IMR-90 (cell line): ENCODE results near the gene ELMO1. TPM values are rescaled to one million over a fixed set of nuclear protein-coding genes. Genes with fewer than 3 reads are reported as not detected.

Experiments
- ATAC-seq: fragments of 200-7000 bp; cut with Tn5 transposase; 2 replicates; pipeline ENCODE4 v1.9.1; 2020; ENCODE audit warnings: low read depth, mild to moderate bottlenecking, moderate library complexity
- BruUV-seq: library from RNA; stranded (reverse); fragments of 400-500 nt; replicated peaks from 2 replicates; lab custom pipeline; 2021; lab: Mats Ljungman, UMichigan
- CTCF ChIA-PET: fragments of 300-600 bp; formaldehyde crosslinking; extraction: SDS; loops from one replicate; lab custom pipeline; 2021; ENCODE audit warnings: antibody characterized with exemption; lab: Yijun Ruan, JAX
- POLR2A ChIA-PET: fragments of 300-600 bp; sonication (Branson Sonifier 250); formaldehyde crosslinking; loops from one replicate; lab custom pipeline; 2022; ENCODE audit warnings: antibody characterized with exemption; ENCODE audit not compliant: unreplicated experiment; lab: Charles Lee
- DNase-seq: peaks from one replicate; pipeline ENCODE4 v3.0.0; 2013
- H2AFZ ChIP-seq: replicated peaks from 2 replicates; pipeline ENCODE3; 2013; ENCODE audit warnings: low read length, mild to moderate bottlenecking; ENCODE audit not compliant: poor library complexity
- H2AK5ac ChIP-seq: 2 replicates; pipeline ENCODE4 v1.6.1; 2013; ENCODE audit warnings: low read depth, low read length, inconsistent platforms
- H2AK9ac ChIP-seq: replicated peaks from 2 replicates; pipeline ENCODE3; 2013; ENCODE audit warnings: mild to moderate bottlenecking, low read depth, low read length, moderate library complexity; ENCODE audit not compliant: poor library complexity
- H2BK120ac ChIP-seq: 2 replicates; pipeline ENCODE4 v1.6.1; 2013; ENCODE audit warnings: low read depth, low read length, inconsistent platforms
- H2BK15ac ChIP-seq: 3 replicates; pipeline ENCODE4 v1.6.1; 2013; ENCODE audit warnings: low read depth, low read length, inconsistent platforms
- H2BK20ac ChIP-seq: 2 replicates; pipeline ENCODE4 v1.6.1; 2013; ENCODE audit warnings: low read depth, mild to moderate bottlenecking, inconsistent platforms, low read length, moderate library complexity
- H2BK5ac ChIP-seq: 2 replicates; pipeline ENCODE4 v1.6.1; 2013; ENCODE audit warnings: mild to moderate bottlenecking, low read depth, low read length, inconsistent platforms; ENCODE audit not compliant: poor library complexity, severe bottlenecking
- H3K14ac ChIP-seq: replicated peaks from 2 replicates; pipeline ENCODE4 v1.6.1; 2013; ENCODE audit warnings: low read depth, low read length, inconsistent platforms
- H3K18ac ChIP-seq: 2 replicates; pipeline ENCODE4 v1.6.1; 2013; ENCODE audit warnings: low read depth, low read length, control low read depth
- H3K23ac ChIP-seq: 2 replicates; pipeline ENCODE4 v1.6.1; 2013; ENCODE audit warnings: low read depth, low read length, inconsistent platforms
- H3K27ac ChIP-seq: 2 replicates; pipeline ENCODE4 v1.5.1; 2013; ENCODE audit warnings: mild to moderate bottlenecking, control low read depth, low read length; ENCODE audit not compliant: insufficient read depth
- H3K27me3 ChIP-seq: 2 replicates; pipeline ENCODE4 v1.6.1; 2013; ENCODE audit warnings: low read length; ENCODE audit not compliant: control insufficient read depth, insufficient read depth
- H3K36me3 ChIP-seq: 2 replicates; pipeline ENCODE4 v1.6.1; 2013; ENCODE audit warnings: low read length, mixed read lengths; ENCODE audit not compliant: control insufficient read depth, insufficient read depth
- H3K4ac ChIP-seq: 2 replicates; pipeline ENCODE4 v1.6.1; 2013; ENCODE audit warnings: low read depth, low read length, inconsistent platforms
- H3K4me1 ChIP-seq: 2 replicates; pipeline ENCODE4 v1.6.1; 2013; ENCODE audit warnings: low read length, mixed read lengths; ENCODE audit not compliant: control insufficient read depth, insufficient read depth
- H3K4me2 ChIP-seq: 2 replicates; pipeline ENCODE4 v1.6.1; 2013; ENCODE audit warnings: low read depth, mild to moderate bottlenecking, control low read depth, low read length, moderate library complexity
- H3K4me3 ChIP-seq: 2 replicates; pipeline ENCODE4 v1.5.1; 2013; ENCODE audit warnings: low read depth, mild to moderate bottlenecking, control low read depth, low read length, moderate library complexity; ENCODE audit not compliant: insufficient read depth
- H3K56ac ChIP-seq: 2 replicates; pipeline ENCODE4 v1.6.1; 2013; ENCODE audit warnings: low read length, inconsistent platforms; ENCODE audit not compliant: insufficient read depth; ENCODE audit errors: extremely low read depth
- H3K79me1 ChIP-seq, 2 experiments: 2 replicates each; pipeline ENCODE4 v1.6.1; 2013; ENCODE audit warnings: low read length in 2 of 2, inconsistent platforms in 1 of 2, low read depth in 1 of 2
- H3K9ac ChIP-seq: 2 replicates; pipeline ENCODE4 v1.6.1; 2013; ENCODE audit warnings: low read depth, low read length, control low read depth
- H3K9me1 ChIP-seq: 2 replicates; pipeline ENCODE4 v1.6.1; 2013; ENCODE audit warnings: low read length, inconsistent platforms; ENCODE audit not compliant: insufficient read depth
- H3K9me3 ChIP-seq: 2 replicates; pipeline ENCODE4 v1.6.1; 2013; ENCODE audit warnings: low read length; ENCODE audit not compliant: control insufficient read depth, insufficient read depth
- H4K20me1 ChIP-seq: 2 replicates; pipeline ENCODE4 v1.6.1; 2013; ENCODE audit warnings: low read length, inconsistent platforms; ENCODE audit not compliant: insufficient read depth
- H4K5ac ChIP-seq: 2 replicates; pipeline ENCODE4 v1.6.1; 2013; ENCODE audit warnings: mild to moderate bottlenecking, low read depth, low read length, control low read depth
- H4K8ac ChIP-seq, 2 experiments: 2 replicates each; pipeline ENCODE4 v1.6.1; 2013; ENCODE audit warnings: low read depth in 2 of 2, low read length in 2 of 2, control low read depth in 1 of 2, inconsistent platforms in 1 of 2
- H4K91ac ChIP-seq: 2 replicates; pipeline ENCODE4 v1.6.1; 2013; ENCODE audit warnings: low read depth, low read length, inconsistent platforms; ENCODE audit not compliant: insufficient read depth
- CHD1 ChIP-seq: IDR thresholded peaks from 2 replicates; pipeline ENCODE4 v1.6.1; 2012; ENCODE audit warnings: low read depth, low read length, improper control_type of control experiment
- CTCF ChIP-seq: conservative IDR thresholded peaks from 2 replicates; pipeline ENCODE4 v1.5.1; 2012; ENCODE audit warnings: mild to moderate bottlenecking, low read depth, low read length, improper control_type of control experiment
- ELK1 ChIP-seq: fragments of 150-350 bp; IDR thresholded peaks from 2 replicates; pipeline ENCODE4 v1.6.1; 2016; ENCODE audit warnings: low read depth, mild to moderate bottlenecking, low read length, moderate library complexity, borderline replicate concordance
- MAFK ChIP-seq: IDR thresholded peaks from 2 replicates; pipeline ENCODE4 v1.6.1; 2012; ENCODE audit warnings: low read depth, low read length, improper control_type of control experiment
- RCOR1 ChIP-seq: IDR thresholded peaks from 2 replicates; pipeline ENCODE4 v1.6.1; 2012; ENCODE audit warnings: mild to moderate bottlenecking, low read length, improper control_type of control experiment; ENCODE audit not compliant: insufficient replicate concordance
- RFX5 ChIP-seq: IDR thresholded peaks from 2 replicates; pipeline ENCODE4 v1.8.0; 2012; ENCODE audit warnings: low read depth, mild to moderate bottlenecking, low read length, moderate library complexity
- WGBS, 2 experiments: methylation state at CpG; one replicate each; pipeline versions ENCODE4 v1.1.5 to v1.1.7; 2013; ENCODE audit warnings: missing lambda C conversion rate in 2 of 2; ENCODE audit not compliant: insufficient read length in 1 of 2; ENCODE audit errors: extremely low coverage in 2 of 2; 5-methylcytosine and 5-hydroxymethylcytosine counted together
- dilution Hi-C: fragments of 300-500 bp; cut with HindIII; formaldehyde crosslinking; loops from one replicate; pipeline ENCODE4 v1.14.3; 2018; ENCODE audit warnings: low sequenced_read_pairs; ENCODE audit not compliant: unreplicated experiment
- in situ Hi-C: fragments of 300-500 bp; cut with MboI; formaldehyde crosslinking; loops from 3 replicates; pipeline ENCODE4 v1.14.3; 2019; ENCODE audit warnings: low sequenced_read_pairs, inconsistent platforms, mixed read lengths
- intact Hi-C: fragments of 100-400 bp; cut with micrococcal nuclease; formaldehyde crosslinking; loops from 2 replicates; pipeline ENCODE4 v1.10.0; 2022
- polyA plus RNA-seq, 3 experiments: library from polyadenylated mRNA; depleted of rRNA; stranded (reverse); fragments of >200 nt; gene quantifications; 2 replicates each; pipeline ENCODE4 v1.2.3, GENCODE V29; 2012; ENCODE audit warnings: low replicate concordance in 1 of 3
- total RNA-seq: library from RNA; depleted of rRNA; stranded (reverse); fragments of >200 nt; gene quantifications from 2 replicates; pipeline ENCODE4 v1.2.3, GENCODE V29; 2012

Gene ELMO1
- total and polyA plus RNA-seq, 2 of the 4 experiments (the other 2 are of a cell fraction) = 0.03 TPM; not detected in 1

- Histone ChIP-seq H4K91ac (no peak overlapping the region), H3K27ac (no peak overlapping the region), H4K5ac (no peak overlapping the region), H4K20me1 (no peaks in the 10 kb centered on the region), H2BK5ac (no peak overlapping the region), H3K9ac (no peak overlapping the region), H3K23ac (no peak overlapping the region), H3K14ac (no peak overlapping the region), H2BK15ac (no peak overlapping the region), H2BK20ac (no peak overlapping the region), H3K4ac (no peak overlapping the region), H3K18ac (no peak overlapping the region), H3K9me3 (peaks cover 2% of the 10 kb centered on the region; the same call in 1 of the 2 replicates), H3K4me2 (no peak overlapping the region), H3K27me3 (peaks cover 4% of the 10 kb centered on the region; the same call in 1 of the 2 replicates), H3K36me3 (no peaks in the 10 kb centered on the region), H2BK120ac (no peak overlapping the region), H2AFZ (no peak overlapping the region), H3K79me1 (no peaks in the 10 kb centered on the region), H3K4me1 (no peaks in the 10 kb centered on the region), H4K8ac (no peak overlapping the region), H3K4me3 (no peak overlapping the region), H3K9me1 (no peaks in the 10 kb centered on the region), H2AK9ac (no peak overlapping the region), H3K56ac (no peak overlapping the region), H2AK5ac (no peak overlapping the region)
- CTCF ChIA-PET = interaction anchor here (0.5 kb wide), 1 partner anchor 104 kb away, joined by 3 read pairs; no protein-coding TSS in a partner anchor
- intact Hi-C loops = loop anchor here (10.0 kb wide), 1 partner anchor 65 kb away; no protein-coding TSS in a partner anchor
- TF ChIP-seq CHD1 = no peak
- TF ChIP-seq RCOR1 = no peak
- TF ChIP-seq ELK1 = no peak
- no peak for TF ChIP-seq MAFK
- no peak for TF ChIP-seq CTCF
- no peak for TF ChIP-seq RFX5
- dilution Hi-C loops = no loop called here
- no peak for ATAC-seq
- POLR2A ChIA-PET = no interaction called here
- no TSS peak for BruUV-seq
- in situ Hi-C loops = no loop called here
- no peak for DNase-seq
- WGBS, 2 experiments = no CpG with 5 or more reads among the region's 5 CpGs
These were observed 957 bp upstream of the ELMO1 start for GRCh38 chr7:37449621-37450020.
